KG1 (cell line): ENCODE data around the gene E2F3.

ENCODE experiments used
- DNase-seq: peaks from one replicate; lab custom pipeline; 2025; lab: John Stamatoyannopoulos, UW

E2F3 gene

DNA sequence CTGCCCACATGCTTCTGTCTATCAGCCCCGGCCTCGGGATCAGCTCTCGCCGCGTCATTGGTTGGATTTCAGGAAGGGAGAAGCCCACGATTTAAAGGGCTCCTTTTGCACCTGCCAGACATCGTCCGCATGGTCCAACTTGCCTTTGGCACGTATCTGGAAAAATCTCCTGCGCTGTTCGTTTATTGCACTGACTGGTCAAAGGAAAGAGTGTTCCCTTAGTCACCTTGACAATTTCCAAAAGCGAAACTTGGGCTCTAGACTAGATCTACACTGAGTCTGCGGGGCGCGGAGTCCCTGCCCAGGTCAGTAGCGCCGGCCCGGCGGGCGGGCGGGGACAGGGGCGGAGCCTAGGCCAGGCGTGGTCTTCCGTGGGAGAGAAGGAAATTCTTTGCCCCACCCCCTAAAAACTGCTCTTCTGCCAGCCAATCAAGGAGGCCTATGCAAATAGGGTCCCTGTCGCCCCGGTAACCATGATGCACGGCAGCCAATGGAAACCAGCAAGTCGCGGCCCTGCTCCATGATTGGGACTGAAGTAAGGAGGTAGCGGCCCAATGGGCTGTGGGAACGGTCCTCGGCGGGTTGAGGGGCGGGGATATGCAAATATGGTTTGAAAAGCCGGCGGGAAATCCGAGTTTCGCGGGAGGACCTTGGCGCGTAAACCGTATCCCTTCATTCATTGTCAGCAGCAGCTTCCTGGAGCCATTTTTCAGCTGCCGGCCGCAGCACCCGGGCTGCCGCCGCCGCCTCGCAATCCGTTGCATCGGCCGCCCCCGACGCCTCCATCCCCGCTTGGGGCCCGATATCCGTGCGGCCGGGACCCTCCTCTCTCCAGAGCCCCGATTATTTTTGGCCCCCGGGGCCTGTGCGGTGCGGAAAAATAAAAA, at the start of gene E2F3:
TSS of gene E2F3 (plus strand) at position 675 of the 887 bp plus-strand sequence. CDS start 354 bp downstream, outside the sequence.
- peak; percentile 93 for DNase-seq

DNA sequence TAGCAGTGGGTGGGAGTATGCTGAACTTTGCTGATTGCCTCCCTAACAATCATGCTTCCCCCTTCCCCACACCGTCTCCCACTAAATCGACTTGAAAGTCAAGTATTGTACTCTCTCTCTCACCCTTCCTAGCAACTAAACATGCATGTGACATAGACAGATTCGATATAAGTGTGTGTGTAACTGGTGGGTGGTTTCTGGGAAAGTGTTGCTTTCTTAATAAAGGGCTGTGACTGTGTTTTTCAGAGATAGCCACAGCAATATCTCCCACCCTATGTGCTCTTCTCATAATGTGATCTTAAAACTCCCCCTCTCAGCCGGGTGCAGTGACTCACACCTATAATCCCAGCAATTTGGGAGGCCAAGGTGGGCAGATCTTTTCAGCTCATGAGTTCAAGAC, 49.3 kb upstream of the E2F3 start:
- DNase-seq: no peak

DNA sequence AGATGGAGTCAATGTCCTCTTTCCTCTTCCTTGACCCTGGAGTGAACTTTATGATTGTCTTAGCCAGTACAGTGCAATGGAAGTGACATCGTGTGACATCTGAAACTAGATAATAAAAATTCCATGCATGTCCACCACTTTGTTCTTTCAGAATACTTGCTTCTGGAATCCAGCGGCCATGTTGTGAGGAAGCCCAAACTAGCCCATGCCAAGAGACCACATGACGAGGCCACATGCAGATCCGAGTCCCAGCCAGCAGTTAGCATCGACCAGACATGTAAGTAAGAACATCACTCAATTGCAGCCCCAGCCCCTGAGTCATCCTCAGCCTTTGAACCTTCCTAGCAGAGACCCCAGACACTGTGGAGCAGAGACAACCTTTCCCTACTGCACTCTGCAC, 48.5 kb upstream of the E2F3 start:
- no peak for DNase-seq

DNA sequence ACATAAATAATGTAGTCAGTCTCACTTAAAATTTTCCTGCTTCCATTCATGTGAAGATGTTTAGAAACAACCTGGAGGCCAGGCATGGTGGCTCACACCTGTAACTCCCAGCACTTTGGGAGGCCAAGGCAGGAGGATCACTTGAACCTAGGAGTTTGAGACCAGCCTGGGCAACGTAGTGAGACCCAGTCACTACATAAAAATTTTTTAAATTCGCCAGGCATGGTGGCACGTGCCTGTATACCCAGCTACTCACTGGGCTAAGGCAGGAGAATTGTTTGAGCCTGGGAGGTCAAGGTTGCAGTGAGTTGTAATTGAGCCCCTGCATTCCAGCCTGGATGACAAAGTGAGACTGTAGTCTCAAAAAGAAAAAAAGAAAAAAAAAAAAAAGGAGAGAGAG, 47.3 kb upstream of the E2F3 start:
- DNase-seq: no peak

DNA sequence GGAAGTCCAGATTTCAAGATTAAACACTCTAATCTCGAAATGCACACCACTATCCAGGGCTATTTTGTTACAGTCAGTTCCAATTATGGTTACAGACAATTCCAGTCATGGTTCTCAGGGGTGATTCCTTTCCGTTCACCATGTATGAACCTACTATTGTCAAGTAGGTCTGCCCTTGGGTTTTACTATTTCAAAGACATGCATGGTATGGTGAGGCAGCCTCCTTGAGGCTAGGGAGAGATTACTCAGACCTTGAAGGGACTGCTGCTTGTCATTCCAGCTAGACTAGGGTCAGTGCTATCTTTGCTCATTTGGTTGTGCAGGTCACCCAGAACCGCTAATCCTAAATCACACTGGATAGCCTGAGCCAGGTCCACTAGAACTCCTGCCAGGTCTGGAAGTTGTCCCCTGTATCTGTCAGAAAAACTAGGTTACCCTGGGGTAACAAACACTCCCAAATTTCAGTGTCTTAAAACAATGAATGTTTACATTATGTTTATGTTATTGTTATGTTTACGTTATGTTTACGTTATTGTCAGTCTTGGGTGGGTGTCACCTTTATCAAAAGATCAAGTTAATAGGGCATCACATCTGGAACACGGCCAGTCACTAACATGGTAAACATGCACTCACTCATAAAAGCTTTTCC, 41.1 kb upstream of the E2F3 start:
- DNase-seq: no peak

DNA sequence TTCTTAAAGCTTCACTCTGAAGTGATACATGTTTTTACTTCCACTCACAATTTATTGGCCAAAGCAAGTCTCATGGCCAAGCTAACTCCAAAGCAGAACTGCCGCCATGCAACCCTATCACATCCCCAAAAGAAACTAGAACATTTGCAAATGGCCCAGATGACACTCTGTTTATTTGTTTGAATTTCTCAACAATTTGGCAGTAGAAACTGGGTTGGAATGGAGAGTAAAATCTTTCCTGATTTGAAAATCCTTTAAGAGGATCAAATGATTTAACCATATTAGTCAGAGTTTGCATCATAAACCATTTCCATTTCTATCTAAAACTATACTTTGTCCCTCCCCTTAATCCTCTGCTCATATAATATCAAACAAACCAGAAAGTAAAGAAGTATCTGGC, 39.1 kb upstream of the E2F3 start:
- DNase-seq: no peak

- no peak for DNase-seq
Measured at GRCh38 chr6:20364327-20364726, 37.4 kb upstream of the E2F3 start.

- no peak for DNase-seq
Measured at GRCh38 chr6:20365456-20365855, 36.2 kb upstream of the E2F3 start.

- no peak for DNase-seq
Measured at GRCh38 chr6:20366082-20366830, 35.4 kb upstream of the E2F3 start.

GRCh38 chr6:20367743-20368485, 33.8 kb upstream of the E2F3 start:
- no peak for DNase-seq

DNA sequence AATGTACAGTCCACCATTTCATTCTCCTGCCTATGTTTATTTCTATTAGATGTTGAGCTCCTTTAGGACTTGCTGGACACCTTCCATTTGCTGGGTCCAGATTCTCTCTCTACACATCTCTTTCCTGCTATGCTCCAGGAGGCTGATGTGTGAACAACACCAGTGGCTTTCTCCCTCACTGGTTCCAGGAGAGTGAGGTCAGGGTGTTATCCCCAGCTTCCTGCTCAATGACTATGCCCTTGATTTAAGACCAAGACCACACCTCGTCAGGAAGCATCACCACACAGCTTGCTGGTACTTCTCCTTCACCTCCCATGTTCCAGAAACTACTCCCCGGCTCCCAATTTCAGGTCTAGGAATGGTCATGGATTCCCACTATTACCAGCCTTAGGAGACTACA, 31.3 kb upstream of the E2F3 start:
- no peak for DNase-seq

DNA sequence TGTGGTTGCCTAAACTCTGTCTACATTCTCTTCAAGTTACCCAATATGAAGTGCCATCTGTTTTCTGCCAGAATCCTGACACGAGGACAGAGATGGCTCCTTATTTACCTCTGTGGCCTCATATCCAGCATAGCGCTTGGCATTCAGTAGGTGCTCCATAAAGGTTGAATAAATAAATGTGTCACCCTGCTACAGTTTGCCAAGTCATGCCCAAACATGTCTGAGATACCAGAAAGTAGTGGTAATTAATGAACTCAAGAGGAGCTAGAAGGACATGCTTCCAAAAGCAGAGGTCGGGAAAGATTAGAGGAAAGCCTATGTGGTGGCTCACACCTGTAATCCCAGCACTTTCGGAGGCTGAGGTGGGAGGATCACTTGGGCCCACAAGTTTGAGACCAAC, 30.9 kb upstream of the E2F3 start:
- DNase-seq: no peak

- no peak for DNase-seq
Measured at GRCh38 chr6:20375436-20375835, 26.2 kb upstream of the E2F3 start.

- DNase-seq: no peak
Measured at GRCh38 chr6:20377623-20378265, 23.9 kb upstream of the E2F3 start.

GRCh38 chr6:20379231-20379630, 22.4 kb upstream of the E2F3 start:
- DNase-seq: no peak

GRCh38 chr6:20386218-20386617, 15.5 kb upstream of the E2F3 start:
- no peak for DNase-seq

DNA sequence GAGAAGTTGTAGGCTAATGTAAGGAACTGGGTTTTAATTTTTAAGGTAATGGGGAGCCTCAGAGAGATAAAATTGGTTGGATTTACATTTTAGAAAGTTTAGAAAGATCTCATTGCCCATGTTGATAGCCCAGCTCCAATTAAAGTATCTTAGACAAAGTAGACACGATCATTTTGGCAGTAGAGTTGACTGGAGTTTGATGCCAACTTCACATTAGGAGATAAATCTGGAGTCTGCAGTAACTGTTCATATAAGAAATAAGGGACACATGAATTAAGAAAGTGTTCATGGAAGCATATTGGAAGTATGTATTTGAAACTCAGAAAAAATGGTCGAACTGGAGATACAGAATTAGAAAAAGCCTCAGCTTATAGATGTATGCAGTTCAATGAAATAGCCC, 12.6 kb upstream of the E2F3 start:
- no peak for DNase-seq

GRCh38 chr6:20393297-20393696, 8.4 kb upstream of the E2F3 start:
- no peak for DNase-seq

- no peak for DNase-seq
Measured at GRCh38 chr6:20399518-20399917, 2.2 kb upstream of the E2F3 start.

DNA sequence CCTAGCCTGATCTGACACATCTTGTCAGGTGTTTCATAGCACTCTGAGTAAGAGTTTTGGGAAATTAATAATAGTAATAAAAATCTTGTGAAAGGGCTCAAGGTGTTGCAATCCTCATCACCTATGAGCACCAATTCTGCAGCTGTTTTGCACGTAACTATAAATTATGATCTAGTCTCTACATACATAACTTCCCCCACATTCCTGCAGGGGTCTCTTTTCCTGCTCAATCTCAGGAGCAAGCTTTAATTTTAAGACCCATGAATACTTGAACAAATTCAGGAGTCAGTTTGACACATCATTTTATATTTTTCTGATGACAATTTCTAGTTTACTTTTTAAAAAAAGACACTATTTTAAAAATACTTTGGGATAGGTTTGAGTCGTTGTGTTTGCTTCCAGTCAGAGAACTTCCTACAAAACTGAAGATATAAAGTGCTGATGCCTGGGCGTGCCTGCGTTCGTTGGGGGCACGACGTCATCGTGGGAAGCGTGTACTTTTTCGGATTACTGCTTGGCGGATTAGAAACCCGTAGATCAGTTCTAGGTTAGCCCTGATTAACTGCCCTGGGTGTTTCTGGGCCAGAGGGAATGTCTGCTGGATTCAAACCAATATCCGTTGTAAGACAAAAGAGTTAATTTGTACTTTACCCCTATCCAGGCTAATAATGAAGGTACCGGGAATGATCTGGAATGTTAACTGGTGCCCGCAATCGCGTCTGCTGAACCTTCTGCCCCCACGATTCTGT, 1.0 kb upstream of the E2F3 start:
- DNase-seq: peak; percentile 55

- no peak for DNase-seq
Measured at GRCh38 chr6:20402092-20402341, 338 bp downstream of the E2F3 start.
